Activated naive CD4-positive, alpha-beta T cell (primary cell): ENCODE data around the gene ITPRIP.
A peak's percentile ranks its signal among the peaks of the same experiment; 100 is the strongest.

Experiments used
- DNase-seq, 4 experiments: peaks; one replicate each; lab custom pipeline; 2025; lab: John Stamatoyannopoulos, UW

Gene ITPRIP, protein sequence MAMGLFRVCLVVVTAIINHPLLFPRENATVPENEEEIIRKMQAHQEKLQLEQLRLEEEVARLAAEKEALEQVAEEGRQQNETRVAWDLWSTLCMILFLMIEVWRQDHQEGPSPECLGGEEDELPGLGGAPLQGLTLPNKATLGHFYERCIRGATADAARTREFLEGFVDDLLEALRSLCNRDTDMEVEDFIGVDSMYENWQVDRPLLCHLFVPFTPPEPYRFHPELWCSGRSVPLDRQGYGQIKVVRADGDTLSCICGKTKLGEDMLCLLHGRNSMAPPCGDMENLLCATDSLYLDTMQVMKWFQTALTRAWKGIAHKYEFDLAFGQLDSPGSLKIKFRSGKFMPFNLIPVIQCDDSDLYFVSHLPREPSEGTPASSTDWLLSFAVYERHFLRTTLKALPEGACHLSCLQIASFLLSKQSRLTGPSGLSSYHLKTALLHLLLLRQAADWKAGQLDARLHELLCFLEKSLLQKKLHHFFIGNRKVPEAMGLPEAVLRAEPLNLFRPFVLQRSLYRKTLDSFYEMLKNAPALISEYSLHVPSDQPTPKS

DNA sequence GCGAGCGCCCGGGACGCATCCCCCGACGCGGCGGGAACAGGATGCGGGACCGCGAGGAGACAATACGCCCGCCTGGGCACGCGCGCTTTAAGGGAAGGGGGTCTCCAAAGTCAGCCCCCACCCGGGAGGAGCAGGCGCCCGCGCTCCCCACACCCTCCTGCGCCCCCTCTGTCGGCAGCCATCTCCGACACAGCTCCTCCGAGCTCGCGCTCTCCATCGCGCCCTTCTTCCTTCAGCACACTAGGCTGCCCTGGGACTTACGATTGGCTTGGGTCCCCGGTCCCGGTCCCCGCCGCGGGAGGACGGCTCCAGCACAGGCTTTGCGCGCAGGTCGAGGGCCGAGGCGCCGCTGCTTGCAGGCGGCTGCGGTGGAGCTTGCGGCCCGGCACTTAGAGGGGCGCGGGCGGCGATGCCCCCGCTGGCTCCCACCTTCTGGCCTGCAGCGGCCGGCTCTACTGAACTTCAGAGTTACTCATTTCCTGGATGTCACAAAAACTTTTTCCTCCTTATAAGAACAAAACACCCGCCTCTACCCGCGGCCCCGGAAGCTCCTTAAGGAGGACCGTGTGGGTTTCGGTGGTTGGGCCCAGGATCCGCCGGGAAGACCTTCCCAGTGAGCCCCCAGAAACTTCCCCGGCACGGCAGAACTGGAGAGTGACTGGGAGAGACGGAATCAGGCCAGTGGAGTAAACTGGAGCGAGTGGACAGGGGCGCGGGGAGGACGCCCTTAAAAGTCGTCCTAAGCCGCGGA, at the start of gene ITPRIP:
Gene ITPRIP, minus strand, starts transcription at position 481 of the 751 bp plus-strand sequence. CDS start 22,414 bp downstream, outside the sequence.
- DNase-seq = peak; percentile 36 to 75 (median 60)

DNA sequence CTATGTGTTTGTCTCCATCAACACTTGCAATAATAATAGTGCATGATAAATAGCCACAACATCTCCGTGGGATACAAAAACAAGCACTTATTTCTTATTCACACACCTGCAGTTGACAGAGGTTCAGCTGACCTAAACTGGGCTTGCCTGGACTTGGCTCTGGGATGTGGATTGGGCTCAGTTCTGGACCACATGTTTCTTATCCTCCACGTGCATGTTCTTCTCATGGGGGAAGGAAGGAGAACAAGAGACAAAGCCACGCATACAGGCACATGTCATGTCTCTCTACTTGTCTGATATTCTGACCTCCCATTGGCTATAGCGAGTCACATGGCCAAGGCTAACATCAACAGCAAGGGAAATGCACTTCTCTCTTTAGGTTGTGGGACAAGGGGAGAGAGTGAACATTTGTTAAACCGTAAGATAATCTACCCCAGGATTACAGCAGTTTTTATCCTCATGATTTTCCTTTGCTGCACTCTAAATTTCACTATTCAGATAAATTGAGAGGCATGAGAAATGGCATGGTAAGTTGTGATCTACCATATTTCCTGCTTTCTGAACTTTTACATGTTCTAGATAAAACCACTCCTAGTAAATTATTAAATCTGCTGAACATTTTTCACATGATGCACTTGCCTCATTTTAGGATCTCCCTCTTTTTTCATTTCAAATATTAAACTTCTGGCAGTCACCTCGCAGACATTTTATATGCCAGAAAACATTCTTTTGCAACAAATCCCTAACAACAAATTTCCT, 49.0 kb upstream of the ITPRIP start:
- no peak for DNase-seq

DNA sequence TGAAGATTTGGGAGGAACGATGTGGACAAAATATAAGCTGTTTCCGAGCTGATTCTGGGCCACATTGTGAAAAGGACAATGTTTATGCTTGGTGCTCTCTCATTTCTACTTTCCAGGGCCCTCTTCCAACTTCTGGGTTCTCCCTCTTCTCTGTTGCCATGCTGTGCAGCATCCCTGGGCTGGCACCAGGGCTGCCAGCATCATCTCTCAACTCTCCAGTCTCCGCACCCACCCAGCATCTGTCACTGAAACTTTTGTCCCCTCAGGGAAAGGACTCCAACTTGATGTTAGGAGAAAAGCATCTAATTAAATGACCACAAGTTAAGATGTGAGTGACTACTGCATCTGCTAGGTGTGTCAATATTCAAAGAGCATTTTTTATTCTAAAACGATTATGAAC, 42.1 kb upstream of the ITPRIP start:
- no peak for DNase-seq

DNA sequence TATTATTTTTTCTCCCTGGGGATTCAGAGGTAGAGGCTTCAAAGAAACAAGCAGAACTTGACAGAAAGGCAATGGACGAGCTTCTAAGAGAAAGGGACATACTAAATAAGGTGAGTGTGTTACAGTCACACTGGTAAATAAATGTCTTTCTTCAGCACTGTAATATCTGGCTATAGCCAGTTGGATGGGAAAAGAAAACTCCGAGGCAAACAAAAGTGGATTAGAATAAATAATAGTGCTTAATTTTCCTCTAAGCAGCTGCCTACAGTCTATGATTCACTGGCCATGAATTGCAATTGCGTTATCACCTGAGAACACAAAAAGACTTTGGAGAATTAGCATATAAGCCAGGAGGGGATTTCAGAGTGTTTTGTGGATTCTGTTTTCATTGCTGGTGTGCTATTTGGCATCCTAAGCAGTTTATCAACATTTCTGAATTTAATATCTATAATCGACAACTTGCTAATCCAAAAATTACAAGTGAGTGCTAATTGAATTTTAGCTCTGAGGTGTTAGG, 38.6 kb upstream of the ITPRIP start:
- DNase-seq = no peak

DNA sequence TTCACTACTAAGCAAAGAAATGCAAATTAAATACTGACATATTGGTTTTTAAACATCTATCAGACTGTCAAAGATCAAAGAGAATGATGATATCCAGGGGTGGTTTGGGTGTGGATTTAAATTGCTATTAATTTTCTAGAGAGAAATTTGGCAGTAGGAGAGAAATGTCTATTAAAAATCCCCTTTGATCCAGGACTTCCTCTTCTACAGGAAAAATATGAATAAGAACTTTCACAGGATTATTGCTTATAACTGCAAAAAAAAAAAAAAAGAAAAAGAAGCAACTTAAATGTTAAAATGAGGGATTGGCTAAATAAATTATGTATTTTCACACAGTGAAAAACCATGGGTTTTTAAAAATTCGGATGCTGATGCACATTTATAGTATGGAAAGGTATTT, 36.3 kb upstream of the ITPRIP start:
- DNase-seq = no peak

DNA sequence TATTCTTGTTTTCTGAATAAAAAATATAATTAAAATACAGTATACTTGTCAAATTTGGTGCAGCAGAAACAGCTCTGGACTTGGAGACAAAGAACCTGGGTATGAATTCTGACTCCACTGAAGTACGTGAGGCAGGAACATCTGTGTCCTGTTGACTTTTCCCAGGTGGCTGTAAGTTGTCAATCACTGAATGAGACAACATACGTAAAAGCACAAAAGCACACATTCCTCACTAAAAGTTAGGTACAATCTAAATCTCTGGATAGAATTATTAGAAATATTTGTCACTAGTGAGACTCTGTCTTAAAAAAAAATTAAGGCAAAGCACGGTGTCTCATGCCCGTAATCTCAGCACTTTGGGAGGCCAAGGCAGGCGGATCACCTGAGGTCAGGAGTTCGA, 33.5 kb upstream of the ITPRIP start:
- DNase-seq = no peak

DNA sequence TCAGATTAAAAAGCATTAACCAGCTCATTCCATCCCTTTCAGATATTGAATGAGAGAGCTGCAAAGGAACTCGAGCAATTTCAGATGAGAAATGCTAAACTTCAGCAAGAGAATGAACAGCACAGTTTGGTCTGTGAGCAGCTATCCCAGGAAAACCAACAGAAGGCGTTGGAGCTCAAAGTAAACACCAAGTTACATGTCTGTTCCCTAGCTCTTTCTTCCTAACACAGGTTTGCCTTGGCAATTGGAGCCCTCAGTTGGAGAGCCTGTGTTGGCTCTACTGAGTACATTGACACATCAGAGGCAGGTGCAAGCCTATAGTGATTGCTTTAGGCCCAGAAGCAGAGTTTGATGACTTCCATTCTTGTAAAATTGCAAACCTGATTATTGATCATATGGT, 30.1 kb upstream of the ITPRIP start:
- DNase-seq = no peak

DNA sequence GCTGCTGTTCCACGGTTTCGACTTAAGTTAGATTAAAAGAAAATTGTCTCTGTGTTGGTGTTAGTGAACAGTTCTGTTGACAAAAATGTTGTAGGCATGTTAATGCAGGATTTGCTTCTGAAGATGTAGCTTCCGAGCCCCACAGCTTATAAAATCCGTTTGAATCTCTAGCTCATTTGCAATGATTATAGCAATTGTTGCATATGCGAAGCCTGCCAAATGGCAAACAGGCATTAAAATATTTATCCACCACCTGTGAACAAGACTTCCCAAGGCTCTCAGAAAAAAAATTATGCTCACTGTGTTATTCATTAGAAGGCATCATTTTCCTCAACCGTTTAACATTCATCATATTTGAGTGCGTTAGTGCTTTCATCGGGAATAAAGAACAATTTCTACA, 29.6 kb upstream of the ITPRIP start:
- no peak for DNase-seq

DNA sequence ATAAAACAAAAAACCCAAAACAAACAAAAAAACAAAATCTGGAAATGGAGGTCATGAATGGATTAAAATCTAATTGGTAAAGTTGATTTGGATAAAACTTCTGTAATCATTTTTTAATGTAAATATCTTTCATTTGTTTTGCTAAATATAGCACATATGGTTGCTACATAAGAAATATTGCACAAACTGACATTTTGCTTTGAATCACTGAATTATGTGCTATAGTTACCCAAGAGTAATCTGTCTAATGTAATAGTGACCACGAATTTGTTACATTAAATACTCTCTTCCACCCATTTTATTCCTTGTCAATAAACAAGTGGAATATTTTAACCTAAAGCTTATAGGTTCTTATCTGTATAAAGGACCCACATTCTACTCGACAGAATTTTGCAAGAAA, 21.5 kb upstream of the ITPRIP start:
- no peak for DNase-seq

DNA sequence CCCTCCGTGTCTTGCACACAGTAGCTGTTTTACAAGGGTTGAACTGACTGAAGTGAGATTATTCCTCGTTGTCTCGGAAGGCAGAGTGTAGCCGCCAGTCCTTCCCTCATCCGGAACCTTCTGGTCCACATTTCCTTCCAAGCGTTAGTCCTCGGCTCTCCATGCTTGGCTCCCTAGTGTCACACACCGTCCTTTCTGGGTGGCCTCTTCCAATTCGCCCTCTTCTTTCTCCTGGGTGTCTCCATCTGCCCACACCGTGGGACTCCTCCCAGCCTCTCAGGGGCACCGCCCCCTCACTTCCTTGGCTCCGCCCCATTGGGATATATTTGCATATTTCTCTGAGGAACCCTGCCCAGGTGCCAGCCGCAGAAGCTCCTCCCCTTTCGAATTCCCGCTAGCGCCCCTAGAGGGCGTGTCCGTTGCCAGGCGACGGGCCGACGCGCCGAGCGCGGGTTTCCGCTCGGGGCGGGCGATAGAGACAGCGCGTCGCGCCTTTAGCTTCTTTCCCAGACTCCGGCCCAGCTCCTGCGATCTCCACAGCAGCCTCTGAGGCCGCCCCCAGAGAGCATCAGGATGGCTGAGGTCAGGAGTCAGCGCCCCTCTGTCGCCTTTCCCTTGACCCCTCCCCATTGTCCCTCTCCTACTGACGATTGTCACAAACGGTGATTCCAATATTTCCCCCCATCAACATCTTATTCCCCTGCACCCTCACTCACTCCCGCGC, 15.2 kb upstream of the ITPRIP start, which contains the start of gene CFAP58:
Gene CFAP58, plus strand, starts transcription at position 509 of the 724 bp plus-strand sequence. Its CDS starts 65 bp downstream, at position 574.
- DNase-seq = peak; percentile 55 to 85 (median 77)

DNA sequence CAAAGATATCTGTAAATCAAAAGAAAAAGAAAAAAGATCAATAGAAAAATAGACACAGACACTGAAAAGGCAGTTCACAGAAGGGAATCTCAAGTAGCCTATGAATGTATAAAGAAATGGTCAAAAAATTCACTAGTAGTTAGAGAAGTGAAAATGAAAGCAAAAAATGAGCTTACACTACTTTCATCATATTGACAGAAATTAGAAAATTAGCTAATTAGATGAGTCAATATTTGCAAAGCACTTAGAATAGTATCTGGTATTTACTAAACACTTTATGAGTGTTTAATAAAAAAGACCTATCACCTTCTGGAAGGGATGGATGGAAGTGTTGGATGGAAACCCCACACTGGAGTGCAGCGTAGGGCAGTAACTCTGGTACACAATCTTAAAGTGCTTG, 13.7 kb upstream of the ITPRIP start:
- no peak for DNase-seq

DNA sequence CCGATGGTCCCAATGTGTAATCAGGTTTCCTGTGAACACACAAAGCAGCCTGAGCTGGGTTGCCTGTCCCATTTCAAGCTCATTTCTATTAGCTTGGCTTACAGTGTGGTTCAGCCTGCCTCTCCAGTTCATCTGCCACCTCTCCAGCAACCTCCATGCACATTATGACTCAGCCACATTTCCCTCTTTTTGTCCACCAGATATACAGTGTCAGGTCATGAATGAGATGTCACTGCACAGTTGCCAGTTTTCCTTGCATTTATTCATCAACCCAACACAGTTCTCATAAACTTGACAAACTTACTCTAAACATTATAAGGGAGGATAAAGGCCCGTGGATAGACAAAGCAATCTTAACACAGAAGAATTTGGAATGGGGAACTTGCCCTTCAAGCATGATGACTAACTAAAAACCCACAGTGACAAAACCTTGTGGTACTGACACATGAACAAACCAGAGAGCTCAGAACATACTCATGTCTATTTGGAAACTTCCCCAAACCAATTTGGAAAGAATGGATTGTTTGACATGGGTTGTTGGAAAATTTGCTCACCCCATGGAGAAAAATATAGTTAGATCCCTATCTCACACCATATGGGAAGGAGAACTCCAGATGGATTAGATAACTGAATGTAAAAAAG, 12.9 kb upstream of the ITPRIP start:
- no peak for DNase-seq

DNA sequence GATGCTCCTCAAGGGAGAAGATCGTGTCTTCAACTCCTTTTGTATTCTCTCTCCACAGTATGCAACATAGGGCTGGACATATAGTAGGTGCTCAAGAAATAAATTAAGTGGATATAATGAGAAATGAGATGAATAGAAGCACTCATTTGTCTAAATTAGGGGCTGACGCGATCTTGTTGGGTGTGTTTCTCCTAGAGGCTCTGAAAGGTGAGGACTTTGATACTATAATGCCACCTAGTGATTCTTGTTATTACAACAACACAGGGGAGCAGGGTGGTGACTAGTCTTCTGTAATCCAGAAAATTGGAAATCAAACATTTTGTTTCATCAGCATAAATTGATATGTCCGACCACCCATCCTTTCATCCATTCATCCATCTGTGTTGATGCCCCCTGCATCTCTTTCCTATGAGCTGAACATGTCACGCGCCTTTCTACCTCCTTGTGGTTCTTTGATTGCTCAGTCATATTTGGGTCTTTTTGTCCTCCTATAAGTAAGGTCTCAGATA, 11.9 kb upstream of the ITPRIP start:
- no peak for DNase-seq

DNA sequence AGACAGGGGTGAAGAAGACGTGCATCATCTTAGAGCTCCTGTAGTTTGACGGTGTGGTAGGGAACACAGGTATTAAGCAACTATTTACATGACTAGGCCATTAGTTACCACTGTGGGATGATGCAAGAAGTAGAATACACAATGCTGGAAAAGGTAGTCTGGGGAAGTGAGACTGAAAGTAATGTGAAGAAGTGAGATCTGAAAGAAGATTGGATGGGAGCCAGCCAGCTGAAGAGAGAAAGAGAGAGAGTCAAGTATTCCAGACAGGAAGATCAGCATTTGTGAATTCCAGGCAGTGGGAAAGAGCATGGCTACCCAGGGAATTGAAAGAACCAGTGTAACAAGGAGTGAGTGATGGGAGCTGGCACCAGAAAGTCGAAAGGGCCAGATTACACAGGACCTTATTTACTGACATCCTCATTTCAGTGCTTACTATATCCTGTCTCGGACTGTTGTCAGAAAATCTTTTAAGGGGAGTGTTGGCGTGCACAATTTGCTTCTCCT, 11.4 kb upstream of the ITPRIP start:
- no peak for DNase-seq

DNA sequence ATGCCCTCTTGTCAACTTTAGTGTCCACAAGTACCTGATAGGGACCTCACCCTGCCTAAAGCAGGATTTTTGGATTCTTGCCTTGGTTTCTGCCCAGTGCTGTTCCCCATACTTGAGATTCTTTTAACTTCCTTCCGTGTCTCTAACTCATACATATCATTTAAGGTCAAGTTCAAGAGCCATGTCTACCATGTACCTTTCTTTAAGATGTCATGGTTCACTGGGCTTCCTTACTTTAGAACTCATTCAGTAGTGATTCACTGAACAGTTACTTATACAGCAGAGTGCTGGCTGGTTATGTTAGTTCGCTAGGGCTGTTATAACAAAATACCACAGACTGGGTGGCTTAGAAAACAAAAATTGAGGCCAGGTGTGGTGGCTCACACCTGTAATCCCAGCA, 10.3 kb upstream of the ITPRIP start:
- DNase-seq = no peak

DNA sequence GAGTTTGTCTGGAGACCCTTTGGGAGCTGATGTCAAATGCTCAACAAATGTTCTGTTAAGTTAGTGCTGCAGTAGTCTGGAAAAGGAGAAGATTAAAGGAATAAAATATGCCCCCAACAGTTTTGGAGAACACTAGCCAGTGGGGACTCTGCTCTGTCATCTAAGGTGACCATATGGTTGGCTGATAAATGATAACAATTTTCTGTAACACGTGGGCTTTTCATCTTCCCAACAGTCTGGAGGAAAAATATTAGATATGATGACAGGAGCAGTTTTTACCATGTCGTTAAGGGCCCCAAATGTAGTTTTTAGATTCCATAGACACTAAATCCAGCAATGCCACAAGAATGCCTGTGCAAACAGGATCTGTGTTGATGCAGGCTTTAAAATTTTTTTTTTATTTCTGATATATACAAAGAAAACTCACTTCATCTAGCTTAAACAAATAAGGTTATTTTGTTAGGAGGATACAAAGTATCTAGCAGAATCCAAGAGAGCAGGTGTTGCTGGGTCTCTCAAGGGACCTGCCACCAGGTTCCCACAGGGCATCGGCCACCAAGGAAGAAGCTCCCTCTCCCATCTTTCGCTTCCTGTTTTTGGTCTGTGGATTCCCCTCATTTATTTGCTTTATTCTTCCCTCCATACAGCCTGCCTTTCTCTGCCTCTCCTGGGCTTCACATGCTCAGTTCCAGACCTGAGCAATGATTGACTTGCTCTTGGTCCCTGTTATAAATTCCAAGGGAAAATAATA, 9.2 kb upstream of the ITPRIP start:
- no peak for DNase-seq

DNA sequence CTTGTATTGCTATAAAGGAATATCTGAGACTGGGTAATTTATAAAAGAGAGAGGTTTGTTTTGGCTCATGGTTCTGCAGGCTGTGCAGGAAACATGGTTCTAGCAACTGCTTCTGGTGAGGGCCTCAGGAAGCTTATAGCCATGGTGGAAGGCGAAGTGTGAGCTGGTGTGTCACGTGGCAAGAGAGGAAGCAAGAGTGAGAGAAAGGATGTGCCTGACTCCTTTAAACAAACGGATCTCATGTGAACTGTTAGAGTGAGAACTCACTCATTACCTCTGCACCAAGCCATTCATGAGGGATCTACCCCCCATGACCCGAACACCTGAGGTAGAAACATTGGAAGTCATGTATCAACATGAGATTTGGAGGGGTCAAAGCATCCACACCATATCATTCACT, 7.7 kb upstream of the ITPRIP start:
- no peak for DNase-seq

DNA sequence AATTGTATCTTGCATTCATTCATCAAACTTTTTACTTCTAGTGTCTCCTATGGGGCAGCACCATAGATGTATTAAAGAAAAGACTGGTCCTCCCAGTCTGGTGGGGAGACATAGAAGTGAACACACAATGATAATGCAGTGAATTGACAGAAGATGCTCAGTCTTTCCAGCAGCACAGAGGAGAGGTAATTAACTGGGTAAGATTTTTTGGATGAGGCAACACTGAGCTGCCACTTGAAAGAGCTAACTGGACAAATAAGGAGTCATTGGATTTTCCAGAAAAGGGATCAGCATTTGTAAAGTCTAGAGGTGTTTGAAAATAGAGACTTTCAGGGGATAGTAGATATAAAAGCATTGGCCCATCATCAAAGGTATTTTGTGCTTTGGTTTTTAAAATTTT, 7.2 kb upstream of the ITPRIP start:
- no peak for DNase-seq

DNA sequence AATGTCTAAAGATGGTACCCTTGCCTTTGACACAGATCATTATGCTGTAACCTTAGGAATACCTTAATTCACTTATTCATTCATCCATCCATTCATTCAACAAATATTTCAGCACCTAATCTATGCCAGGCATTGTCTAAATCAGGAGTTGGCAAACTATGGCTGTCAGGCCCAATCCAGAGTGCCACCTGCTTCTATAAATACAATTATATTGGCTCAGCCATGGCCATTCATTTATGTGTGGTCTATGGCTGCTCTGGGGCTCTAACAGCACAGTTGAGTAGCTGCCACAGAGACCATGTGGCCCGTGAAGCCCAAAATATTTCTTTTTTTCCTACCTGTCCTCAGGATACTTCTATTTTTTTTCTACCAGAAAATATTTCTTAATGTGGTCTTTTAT, 6.0 kb upstream of the ITPRIP start:
- DNase-seq = no peak

DNA sequence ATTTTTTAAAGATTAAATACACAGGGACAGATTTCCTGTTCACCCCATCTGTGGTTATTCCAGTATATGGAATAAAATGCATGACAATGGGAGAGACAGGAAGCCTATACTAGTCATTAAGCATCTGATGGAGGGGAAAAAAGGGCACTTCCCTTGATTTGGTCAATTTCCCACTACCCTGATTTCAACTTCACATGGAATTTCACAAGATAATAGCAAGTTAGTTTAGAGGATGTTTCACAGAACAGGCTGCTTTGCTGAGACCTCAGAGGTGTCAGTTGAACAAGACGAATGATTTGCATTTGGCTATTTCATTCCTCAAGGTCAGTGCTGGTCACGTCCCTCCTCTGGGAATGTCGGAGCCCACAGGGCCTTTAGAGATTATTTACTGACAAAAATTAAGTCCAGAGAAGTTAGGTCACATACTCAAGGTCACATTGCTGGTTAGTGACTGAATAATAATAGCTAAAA, 4.7 kb upstream of the ITPRIP start:
- DNase-seq = no peak
